Gastroesophageal sphincter (tissue), 3 donors: ENCODE data around the gene C1orf50.

Source experiments
- POLR2A ChIP-seq, 2 donors: fragments of 450-650 bp; IDR thresholded peaks; one replicate each; pipeline ENCODE4 v1.6.1; 2017; ENCODE audit warnings: antibody characterized with exemption in 2 of 2, mild to moderate bottlenecking in 2 of 2, moderate library complexity in 1 of 2
- POLR2AphosphoS5 ChIP-seq: sonication (generic); formaldehyde crosslinking; IDR thresholded peaks from one replicate; pipeline ENCODE4 v1.6.1; 2017; ENCODE audit warnings: antibody characterized with exemption
- TF ChIP-seq, protein P1 (sequence below), 4 experiments: fragments of 200-600 bp in 2 of 4; fragments of 450-650 bp in 2 of 4; sonication (generic) in 1 of 4; IDR thresholded peaks; one replicate each; pipeline ENCODE4 v1.5.1; 2017 to 2019; ENCODE audit warnings: antibody characterized with exemption in 4 of 4, mild to moderate bottlenecking in 2 of 4, moderate library complexity in 2 of 4

DNA sequence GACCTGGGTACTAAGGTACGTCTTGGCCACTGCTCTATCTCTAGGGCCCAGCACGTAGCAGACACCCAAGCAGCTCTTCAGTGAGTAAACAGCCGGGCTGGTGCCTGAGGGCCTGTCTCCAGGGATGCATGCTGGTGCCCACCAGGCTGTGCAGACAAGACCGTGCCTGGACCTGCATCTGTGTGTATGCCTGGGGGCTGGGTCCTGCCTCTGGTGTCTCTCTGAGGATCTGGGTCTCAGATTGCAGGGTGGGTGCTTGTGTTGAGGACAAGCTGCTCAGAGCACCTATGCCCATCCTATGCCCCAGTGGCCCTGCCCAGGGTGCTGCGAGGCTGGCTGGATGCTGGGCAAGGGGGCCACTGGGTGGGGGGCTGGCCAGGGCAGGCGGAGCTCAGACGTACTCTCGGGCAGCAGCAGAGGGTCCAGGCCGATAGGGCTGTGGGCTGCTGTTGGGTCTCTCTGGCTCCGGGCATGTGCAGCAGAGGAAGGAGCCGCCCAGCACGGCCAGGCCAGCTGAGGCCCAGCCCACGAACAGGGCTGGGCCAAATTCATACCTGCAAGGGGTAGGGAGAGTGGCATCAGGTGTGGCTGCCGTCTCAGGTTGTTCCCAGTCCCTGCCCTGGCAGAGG is 31.5 kb upstream of the C1orf50 start:
- TF ChIP-seq POLR2A (IDR thresholded peaks at IDR 0.05) (no peak), POLR2AphosphoS5 (no peak)
- TF ChIP-seq, protein P1, sequence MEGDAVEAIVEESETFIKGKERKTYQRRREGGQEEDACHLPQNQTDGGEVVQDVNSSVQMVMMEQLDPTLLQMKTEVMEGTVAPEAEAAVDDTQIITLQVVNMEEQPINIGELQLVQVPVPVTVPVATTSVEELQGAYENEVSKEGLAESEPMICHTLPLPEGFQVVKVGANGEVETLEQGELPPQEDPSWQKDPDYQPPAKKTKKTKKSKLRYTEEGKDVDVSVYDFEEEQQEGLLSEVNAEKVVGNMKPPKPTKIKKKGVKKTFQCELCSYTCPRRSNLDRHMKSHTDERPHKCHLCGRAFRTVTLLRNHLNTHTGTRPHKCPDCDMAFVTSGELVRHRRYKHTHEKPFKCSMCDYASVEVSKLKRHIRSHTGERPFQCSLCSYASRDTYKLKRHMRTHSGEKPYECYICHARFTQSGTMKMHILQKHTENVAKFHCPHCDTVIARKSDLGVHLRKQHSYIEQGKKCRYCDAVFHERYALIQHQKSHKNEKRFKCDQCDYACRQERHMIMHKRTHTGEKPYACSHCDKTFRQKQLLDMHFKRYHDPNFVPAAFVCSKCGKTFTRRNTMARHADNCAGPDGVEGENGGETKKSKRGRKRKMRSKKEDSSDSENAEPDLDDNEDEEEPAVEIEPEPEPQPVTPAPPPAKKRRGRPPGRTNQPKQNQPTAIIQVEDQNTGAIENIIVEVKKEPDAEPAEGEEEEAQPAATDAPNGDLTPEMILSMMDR (IDR thresholded peaks at IDR 0.05) = no peak
